G401.6 (cell line): Measurements from ENCODE around the gene DIDO1.

Source experiments
- FAIRE-seq: peaks from 2 replicates; lab custom pipeline; 2012; peaks lifted over from hg19 to GRCh38; lab: Jason Lieb, UNC

The DIDO1 gene

GRCh38 chr20:62892348-62893304 lies 33.7 kb downstream of the DIDO1 start:
- no peak for FAIRE-seq

- FAIRE-seq, result no peak
Observed at GRCh38 chr20:62891111-62891510, 35.2 kb downstream of the DIDO1 start.

GRCh38 chr20:62890444-62890843 lies 35.9 kb downstream of the DIDO1 start:
- FAIRE-seq, result no peak

- no peak for FAIRE-seq
Observed at GRCh38 chr20:62889871-62890270, 36.4 kb downstream of the DIDO1 start.

GRCh38 chr20:62889411-62889810 lies 36.9 kb downstream of the DIDO1 start:
- FAIRE-seq, result no peak

- no peak for FAIRE-seq
Observed at GRCh38 chr20:62888910-62889309, 37.4 kb downstream of the DIDO1 start.

GRCh38 chr20:62888406-62888805 lies 37.9 kb downstream of the DIDO1 start:
- no peak for FAIRE-seq

- FAIRE-seq, result no peak
Observed at GRCh38 chr20:62887860-62888239, 38.5 kb downstream of the DIDO1 start.

- FAIRE-seq, result no peak
Observed at GRCh38 chr20:62887152-62887859, 39.0 kb downstream of the DIDO1 start.

GRCh38 chr20:62886709-62887058 lies 39.6 kb downstream of the DIDO1 start:
- no peak for FAIRE-seq

GRCh38 chr20:62885896-62886708 lies 40.2 kb downstream of the DIDO1 start:
- FAIRE-seq, result no peak

GRCh38 chr20:62885046-62885895 lies 41.0 kb downstream of the DIDO1 start:
- FAIRE-seq, result no peak

GRCh38 chr20:62884556-62884955 lies 41.7 kb downstream of the DIDO1 start:
- no peak for FAIRE-seq

- FAIRE-seq, result no peak
Observed at GRCh38 chr20:62882426-62882825, 43.9 kb downstream of the DIDO1 start.

GRCh38 chr20:62881662-62882395 lies 44.5 kb downstream of the DIDO1 start:
- no peak for FAIRE-seq

GRCh38 chr20:62880935-62881661 lies 45.2 kb downstream of the DIDO1 start:
- no peak for FAIRE-seq

- FAIRE-seq, result no peak
Observed at GRCh38 chr20:62880147-62880934, 46.0 kb downstream of the DIDO1 start.

GRCh38 chr20:62879275-62880146 lies 46.8 kb downstream of the DIDO1 start:
- no peak for FAIRE-seq
